Amygdala (tissue), 56 donors: ENCODE data around the gene CAST.
A peak's percentile ranks its signal among the peaks of the same experiment; 100 is the strongest.

Source experiments
- DNase-seq, 56 donors: peaks; one replicate each; lab custom pipeline; 2025; lab: John Stamatoyannopoulos, UW

Gene CAST

GRCh38 chr5:96703995-96704394, 41.8 kb downstream of the CAST start:
- no peak for DNase-seq

GRCh38 chr5:96706433-96707111, 44.4 kb downstream of the CAST start:
- DNase-seq, result no peak

GRCh38 chr5:96708600-96708999, 46.4 kb downstream of the CAST start:
- DNase-seq, result no peak

- DNase-seq, result no peak
Observed at GRCh38 chr5:96709152-96709821, 47.1 kb downstream of the CAST start.

- no peak for DNase-seq
Observed at GRCh38 chr5:96712100-96712746, 50.0 kb downstream of the CAST start.

GRCh38 chr5:96714450-96714849, 52.3 kb downstream of the CAST start:
- DNase-seq, result no peak

GRCh38 chr5:96714951-96715451, 52.8 kb downstream of the CAST start:
- no peak for DNase-seq

GRCh38 chr5:96716007-96716406, 53.8 kb downstream of the CAST start:
- no peak for DNase-seq

GRCh38 chr5:96716716-96717115, 54.5 kb downstream of the CAST start:
- no peak for DNase-seq

- DNase-seq, result no peak
Observed at GRCh38 chr5:96717874-96718273, 55.7 kb downstream of the CAST start.

GRCh38 chr5:96718635-96719077, 56.5 kb downstream of the CAST start:
- peak in 9 of 56 donors; percentile 5 to 75 (median 26) for DNase-seq

- DNase-seq, result no peak
Observed at GRCh38 chr5:96720408-96720807, 58.2 kb downstream of the CAST start.

GRCh38 chr5:96721351-96721977, 59.3 kb downstream of the CAST start:
- DNase-seq, result peak in 1 of 56 donors; percentile 7

GRCh38 chr5:96725257-96725656, 63.1 kb downstream of the CAST start:
- no peak for DNase-seq

GRCh38 chr5:96726802-96727201, 64.6 kb downstream of the CAST start:
- no peak for DNase-seq

GRCh38 chr5:96729156-96729555, 67.0 kb downstream of the CAST start:
- no peak for DNase-seq

- DNase-seq, result no peak
Observed at GRCh38 chr5:96730586-96730985, 68.4 kb downstream of the CAST start.

- DNase-seq, result no peak
Observed at GRCh38 chr5:96733771-96734500, 71.8 kb downstream of the CAST start.

GRCh38 chr5:96734871-96735325, 72.7 kb downstream of the CAST start:
- no peak for DNase-seq

GRCh38 chr5:96736937-96737336, 74.8 kb downstream of the CAST start:
- DNase-seq, result no peak
